HG03196 (cell line): ENCODE results near the gene NDE1.
"Not testable (repeated sequence)": the region's sequence is repeated elsewhere in the genome, so short reads cannot be mapped to it uniquely, and the experiment has no call there.

Experiments
- ATAC-seq: cut with Tn5 transposase; IDR thresholded peaks from one replicate; pipeline ENCODE4 v1.9.1; 2021; ENCODE audit not compliant: unreplicated experiment

The NDE1 gene, protein sequence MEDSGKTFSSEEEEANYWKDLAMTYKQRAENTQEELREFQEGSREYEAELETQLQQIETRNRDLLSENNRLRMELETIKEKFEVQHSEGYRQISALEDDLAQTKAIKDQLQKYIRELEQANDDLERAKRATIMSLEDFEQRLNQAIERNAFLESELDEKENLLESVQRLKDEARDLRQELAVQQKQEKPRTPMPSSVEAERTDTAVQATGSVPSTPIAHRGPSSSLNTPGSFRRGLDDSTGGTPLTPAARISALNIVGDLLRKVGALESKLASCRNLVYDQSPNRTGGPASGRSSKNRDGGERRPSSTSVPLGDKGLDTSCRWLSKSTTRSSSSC

DNA sequence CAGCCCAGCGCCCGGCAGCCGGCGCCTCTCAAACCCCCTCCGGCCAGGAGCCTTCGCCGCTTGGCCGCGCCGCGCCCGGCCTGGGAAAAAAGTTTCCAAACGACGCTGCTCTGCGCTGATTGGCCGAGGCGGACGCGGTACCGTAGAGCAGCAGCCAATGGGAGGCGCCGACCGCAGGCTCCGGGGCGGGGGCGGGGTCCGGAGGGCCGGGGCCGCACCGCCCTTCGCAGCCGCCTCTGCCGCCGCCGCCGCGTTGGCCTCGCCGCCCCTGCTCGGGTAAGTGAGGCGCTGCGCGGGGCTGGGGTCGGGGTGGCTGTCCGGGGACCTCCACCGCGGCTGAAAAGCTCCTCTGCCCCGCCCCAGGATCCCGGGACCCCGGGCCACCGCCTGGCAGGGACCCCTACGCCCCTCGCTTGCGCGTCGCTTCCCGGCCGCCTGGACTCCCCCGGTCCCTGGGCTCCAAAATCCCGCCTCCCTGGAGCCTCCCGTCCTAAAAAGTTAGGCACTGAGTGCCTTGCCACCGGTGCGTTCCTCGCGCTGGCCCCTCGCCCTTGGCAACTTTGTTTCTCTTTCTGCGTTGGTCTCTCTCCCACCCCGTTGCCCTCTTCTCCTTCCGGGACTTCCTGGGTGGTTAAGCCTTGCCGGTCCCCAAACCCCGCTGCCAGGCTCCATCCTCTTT lies at the start of gene NDE1:
NDE1 (plus strand) TSS at position 227 of the 679 bp plus-strand sequence. CDS start 14,534 bp downstream, outside the sequence.
- peak; percentile 74 for ATAC-seq

DNA sequence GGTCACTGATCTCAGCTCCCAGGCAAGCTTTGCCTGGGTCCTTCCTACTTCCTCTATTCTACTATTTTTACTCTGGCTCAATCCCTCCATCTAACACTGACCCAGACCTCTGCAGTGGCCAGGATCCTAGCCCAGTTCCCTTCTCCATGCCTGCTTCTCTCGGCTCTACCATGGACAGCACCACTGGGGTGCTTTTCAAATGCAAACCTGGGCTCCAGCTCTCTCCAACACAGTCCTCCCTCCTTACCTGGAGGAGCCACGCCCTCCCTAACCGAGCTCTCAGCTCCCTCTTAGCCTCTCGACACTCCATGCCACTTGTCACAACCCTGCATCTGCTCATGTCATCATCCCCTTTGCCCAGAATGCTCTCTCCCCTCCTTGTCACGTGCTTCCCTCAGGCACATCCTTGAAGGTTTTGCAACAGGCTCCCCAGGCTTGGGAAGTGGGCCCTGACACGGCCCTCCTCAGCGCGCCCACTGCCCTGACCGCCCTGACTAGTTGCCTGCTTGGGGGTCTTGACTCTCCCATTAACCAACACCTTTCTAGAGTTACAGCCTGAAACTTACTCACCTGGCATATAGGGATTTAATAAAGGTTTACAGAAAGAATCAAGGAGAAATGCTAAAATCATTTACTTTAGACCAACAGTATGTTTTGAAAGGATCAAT lies 48.7 kb upstream of the NDE1 start:
- ATAC-seq = no peak

DNA sequence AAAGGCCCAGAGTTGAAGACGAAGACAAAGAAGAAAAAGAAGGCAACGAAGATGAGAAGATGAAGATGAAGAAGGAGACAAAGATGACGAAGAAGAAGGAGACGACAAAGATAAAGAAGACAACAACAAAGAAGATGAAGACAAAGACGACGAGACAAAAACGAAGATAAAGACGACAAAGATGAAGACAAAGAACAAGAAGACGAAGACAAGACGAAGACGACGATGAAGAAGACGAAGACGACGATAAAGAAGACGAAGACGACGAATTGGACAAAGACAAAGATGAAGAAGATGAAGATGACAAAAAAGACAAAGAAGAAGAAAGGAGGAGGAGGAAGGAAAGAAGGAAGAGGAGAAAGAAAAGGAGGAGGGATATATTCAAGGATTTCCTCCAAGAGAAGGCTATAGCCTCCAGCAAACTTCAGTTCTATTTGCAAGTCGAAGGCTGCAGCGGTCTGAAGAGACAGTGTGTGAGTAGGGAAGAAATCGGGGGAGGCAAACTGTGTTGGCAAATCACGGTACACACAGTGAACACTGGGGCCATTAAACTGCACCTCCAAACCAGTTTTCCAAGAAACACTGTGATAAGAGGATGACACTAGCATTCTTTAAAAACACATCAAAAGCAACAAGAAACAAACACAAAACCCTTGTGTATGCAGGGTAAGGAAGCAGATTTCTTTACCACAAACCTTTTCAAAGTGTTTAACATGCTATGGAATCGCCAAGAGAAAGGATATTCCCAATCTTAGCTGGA lies 47.6 kb upstream of the NDE1 start:
- no peak for ATAC-seq

DNA sequence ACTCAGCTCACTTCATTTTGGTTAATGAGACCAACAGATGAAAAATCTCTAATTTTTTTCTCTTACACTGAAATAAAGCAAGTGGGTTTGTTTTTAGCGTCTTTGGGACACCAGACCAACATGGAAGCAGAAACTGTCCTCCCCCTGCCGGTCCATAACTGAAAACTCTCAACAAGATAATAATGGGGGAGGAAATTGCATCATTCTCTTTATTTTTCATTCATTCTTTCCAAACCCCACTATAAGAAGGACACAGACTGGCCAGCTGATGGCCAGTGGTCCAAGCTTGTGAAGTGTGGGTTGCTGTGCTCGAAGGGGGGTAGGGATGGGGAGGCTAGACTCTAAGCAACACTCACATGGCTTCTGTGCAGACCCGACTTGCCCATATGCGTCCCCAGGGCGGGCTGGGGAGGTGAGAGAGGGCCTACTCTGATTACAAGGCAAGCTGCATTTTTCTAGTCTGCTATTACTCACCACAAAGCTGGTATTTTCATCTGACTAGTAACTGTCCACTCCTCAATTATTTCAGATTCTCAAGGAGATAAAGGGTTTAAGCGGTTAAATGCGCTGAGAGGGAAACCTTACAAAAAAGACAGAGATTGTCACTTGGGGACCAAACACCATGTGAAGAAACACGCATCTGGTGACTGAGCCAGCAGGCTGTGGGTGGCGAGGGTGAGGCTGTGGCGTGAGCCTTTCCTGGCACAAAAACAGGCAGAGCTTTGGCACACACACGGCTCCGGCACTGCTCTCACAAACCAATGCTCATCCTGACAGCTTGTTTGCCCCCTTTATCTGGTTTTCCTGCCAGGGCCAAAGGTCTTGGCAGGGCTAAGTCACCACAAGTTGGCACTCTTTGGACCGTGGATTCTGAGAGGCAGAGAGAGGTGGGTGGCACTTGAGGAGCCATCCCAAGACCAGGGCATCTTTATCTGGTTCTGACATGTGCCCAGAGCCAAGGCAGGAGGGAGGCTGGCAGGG lies 45.3 kb upstream of the NDE1 start:
- ATAC-seq = no peak

DNA sequence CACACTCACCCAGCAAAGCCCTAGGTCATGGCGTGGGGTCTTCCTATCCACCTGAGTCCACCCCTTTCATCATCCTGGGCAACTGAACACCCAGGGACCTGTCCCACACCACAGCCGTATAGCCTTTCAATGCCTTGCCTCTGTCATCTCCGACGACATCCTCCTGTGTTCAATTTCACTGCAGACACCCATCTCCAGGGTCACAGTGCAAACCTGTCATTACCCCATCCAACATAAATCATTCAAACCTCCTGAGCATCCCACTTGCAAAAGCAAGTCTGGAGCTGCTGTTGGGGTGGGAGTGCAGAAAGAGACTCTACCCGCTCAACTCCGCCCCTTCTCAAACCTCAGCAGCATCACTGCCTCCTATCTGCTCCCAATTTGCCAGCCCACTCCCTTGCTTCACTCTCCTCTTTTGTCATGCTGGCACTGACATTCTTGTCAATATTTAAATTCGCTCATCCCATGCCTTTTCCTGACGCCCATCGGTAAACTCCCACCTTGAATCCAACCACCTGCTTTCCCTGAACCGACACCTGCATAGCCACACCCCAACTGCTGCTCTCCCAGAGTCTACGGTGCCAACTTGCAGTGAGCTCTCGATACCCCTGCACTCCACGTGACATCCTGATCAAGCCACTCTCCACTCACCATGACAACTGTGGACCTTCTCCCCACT lies 44.1 kb upstream of the NDE1 start:
- no peak for ATAC-seq

DNA sequence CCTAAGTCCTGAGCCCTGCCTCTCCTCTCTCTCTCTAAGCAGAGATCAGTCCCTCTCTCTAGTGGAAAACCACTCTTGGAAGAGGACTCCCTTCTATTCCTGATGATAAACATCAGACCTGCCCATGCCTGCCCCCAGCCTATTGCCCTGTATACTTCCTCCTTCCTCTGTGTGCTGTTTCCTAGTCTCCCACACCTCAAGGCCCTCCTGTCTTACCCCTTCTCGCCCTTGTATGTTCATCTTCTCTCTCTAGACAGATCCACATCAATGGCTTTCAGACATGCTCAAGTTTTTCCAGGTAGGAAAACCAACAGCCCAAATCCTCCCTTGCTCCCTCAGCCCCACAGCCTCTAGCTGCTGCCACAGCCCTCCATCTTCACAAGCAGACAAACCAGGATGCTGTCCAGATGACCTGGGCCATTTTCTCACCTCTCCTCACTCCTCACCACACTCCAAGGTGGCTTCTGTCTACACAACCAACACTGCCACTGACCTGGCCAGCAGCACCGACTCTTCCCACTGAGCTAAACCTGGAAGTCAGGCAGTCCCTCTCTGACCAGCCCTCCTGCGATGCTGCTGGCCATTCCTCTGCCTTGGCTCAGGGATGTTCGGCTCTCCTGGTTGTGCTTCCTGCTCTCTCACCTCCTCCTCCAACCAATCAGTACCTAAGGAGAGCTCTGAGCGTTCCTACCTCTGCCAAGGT lies 43.4 kb upstream of the NDE1 start:
- no peak for ATAC-seq

DNA sequence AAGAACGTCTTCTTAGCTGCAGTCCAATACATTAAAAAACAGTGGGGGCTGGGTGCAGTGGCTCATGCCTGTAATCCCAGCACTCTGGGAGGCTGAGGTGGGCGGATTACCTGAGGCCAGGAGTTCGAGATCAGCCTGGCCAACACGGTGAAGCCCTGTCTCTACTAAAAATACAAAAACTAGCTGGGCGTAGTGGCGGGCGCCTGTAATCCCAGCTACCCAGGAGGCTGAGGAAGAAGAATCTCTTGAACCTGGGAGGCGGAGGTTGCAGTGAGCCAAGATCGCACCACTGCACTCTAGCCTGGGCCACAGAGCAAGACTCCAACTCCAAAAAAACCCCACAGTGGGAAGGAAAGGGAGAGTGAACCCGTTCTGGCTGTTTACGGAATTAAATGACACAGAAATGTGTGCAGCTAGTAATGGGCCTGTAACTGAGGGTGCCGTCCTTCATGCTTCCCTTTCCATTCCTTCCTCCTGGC lies 42.8 kb upstream of the NDE1 start:
- not testable (repeated sequence) for ATAC-seq

DNA sequence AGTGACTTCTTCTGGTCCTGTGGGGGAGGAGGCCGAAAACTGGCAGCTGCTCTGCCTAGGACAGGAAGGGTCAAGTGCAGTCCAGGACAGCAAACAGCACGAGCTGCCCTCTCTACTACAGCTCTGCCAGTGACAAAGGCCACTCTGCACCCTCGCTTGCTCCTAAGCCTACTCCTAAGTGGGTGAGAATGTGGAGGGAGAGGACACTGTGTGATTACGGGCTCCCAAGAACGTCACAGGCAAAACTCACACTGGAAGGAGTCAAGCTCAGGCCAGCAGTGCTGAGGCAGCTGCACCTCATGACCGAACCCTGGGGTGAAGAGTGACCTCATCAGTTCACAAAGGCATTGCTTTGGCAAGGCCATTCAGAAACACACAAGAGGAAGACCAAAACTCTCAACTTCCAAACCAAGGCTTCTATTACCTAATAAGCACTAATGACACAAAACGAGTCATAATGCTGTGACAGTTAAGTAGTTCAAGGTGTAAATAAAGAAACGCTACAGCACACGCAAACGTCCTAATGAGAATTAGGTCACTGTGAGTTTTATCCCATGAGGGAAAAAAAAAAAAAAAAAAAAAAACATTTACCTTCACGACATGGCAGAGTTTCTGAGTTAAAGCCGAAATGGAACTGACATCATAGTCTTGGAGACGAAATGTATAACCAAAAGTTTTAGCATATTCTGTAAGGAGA lies 42.2 kb upstream of the NDE1 start:
- ATAC-seq = no peak

DNA sequence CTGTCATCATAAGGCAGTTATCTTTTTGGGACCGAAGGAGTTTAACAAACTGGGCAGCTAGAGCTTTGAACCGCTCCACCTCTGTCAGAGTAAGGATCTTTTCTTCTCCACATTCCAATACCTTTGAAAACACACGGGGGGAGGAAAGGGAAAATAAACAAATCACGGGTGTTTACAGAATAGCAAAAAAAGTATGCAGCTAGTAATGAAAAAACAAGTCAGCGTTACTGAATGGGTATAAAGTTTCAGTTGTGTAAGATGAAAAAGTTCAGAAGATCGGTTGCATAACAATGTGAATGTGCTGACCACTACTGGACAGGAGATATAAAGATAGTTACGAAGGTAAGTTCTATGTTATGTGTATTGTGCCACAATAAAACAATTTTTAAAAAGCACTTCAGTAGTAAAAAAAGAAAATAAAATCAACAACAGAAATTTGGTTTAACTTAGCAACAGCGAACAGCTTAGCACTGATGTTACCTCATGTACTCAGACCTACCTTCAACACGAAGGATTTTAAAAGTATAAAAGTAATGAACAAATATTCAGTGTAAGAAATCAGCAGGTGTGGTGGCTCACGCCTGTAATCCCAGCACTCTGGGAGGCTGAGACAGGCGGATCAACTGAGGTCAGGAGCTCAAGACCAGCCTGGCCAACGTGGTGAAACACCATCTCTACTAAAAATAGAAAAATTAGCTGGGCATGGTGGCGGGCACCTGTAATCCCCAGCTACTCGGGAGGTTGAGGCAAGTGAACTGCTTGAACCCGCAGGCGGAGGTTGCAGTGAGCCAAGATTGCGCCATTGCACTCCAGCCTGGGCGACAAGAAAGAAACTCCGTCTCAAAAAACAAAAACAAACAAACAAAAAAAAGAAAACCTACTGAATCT lies 41.4 kb upstream of the NDE1 start:
- ATAC-seq = no peak

DNA sequence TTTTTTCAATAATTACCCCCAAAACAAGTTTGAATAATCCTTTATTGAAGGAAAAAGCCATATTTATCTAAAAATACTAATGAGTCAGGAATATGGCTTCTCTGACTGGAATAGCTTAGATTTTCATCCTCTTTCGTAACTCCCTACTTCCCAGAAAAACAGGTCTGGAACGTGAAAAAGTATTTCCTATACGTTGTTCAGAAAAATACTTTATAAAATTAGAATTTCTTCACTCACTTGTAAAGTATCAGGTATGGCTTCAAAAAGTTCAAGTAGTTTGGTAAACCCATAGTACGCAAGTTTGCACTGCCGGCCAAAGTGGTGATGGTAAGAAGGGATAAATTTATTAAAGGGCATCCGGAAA lies 40.8 kb upstream of the NDE1 start:
- no peak for ATAC-seq

DNA sequence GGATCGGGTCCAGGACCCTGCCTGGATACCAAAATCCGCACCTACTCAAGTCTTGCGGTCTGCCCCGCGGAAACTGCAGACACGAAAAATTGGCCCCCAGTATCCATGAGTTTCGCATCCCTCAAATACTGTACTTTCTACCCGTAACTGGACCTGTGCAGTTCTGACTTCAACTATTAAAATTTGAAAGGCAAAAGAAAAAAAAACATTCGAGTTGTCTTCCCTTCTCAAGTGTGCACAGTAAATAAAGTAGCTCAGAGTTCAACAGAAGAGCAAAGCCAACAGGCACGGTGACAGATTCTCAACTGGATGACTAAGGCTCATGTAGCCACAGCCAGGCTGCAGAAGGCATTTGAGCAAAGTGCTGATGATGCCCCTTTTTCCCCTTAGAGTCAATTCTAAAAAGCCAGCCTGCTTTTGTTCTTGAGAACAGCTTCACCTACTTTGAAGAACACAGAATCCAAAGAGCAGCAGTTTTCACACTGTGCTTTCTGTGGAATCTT lies 39.6 kb upstream of the NDE1 start:
- ATAC-seq = no peak

DNA sequence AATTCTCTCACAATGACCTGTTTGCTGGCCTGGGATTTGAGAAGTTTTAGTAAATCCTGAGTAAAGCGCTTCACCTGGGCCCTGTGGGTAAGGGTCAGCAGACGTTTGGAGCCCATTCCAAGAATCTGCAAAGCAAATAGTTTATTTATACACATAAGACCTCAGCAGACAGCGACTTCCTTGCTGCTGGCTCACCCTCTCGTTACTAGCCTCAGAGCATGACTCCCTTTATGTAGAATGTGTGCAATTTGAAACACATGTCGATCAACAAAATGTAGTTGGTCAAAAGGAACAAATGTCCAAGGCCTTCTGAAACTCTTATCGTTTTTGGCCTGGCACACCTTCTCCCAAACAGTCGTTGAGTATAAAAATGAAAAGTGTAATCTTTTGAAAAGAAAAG lies 38.4 kb upstream of the NDE1 start:
- no peak for ATAC-seq

DNA sequence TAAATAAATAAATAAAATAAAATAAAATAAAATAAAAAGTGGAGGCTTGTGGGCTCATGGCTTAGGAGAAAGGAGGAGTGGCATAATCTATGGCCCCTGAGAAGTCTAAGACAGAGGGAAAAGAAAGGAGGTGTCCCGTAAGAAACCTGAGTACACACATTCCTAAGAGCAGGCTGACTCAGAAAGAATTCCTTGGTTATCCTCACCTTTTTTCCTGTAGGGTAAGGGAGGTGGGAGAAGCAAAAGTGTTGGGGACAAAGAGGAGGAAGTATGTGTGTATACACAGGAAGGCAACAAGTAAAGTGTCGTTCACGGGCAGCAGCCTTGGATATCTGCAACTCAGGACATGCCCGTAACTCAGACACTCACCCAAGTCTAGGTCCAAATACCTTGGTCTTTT lies 36.4 kb upstream of the NDE1 start:
- ATAC-seq = no peak

DNA sequence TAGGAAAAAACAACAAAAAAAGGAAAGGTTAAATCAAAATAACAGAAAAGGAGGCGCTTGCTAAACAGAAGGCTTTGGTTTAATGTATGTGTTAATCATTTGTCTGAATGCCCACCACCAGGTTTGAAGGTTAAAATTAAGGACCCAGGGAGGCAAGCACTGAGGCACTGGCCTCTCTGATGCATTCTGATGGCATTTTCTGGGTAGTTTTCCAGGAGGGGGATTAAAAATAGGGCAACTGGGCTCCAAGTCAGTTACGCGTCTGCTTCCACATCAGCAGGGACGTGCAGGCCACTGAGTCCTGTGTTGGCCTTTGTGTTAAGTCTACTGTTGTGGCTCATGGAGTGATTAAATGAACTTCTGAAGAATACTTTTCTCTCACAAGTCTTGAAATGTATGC lies 34.0 kb upstream of the NDE1 start:
- no peak for ATAC-seq

DNA sequence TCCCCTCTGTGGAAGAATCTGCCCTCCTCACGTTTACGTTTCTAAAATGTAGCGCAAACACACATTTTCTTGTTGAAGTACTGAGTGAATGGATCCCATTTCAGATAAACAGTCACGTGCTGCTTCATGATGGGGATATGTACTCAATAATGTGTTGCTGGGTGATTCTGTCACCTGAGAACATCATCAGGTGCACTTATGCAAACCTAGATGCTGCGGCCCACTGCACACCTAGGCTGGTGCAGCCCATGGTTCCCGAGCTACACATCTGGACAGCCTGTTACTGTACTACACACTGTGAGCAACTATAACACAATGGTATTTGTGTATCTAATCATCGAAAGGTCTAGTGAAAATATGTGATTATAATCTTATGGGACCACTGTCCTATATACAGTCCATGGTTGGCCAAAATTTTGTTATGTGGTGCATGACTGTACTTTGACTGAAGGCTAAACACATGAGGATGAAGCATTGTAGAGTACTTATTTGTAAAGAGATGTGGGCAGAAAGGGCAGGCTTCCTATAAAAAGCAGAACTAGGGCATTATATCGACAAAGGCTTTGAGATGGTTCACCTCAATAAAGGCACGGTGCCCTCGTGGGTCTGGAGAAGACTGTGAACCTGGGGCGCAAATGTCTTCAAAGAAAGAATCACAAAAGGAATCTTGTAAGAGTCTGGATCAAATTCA lies 33.4 kb upstream of the NDE1 start:
- ATAC-seq = no peak

DNA sequence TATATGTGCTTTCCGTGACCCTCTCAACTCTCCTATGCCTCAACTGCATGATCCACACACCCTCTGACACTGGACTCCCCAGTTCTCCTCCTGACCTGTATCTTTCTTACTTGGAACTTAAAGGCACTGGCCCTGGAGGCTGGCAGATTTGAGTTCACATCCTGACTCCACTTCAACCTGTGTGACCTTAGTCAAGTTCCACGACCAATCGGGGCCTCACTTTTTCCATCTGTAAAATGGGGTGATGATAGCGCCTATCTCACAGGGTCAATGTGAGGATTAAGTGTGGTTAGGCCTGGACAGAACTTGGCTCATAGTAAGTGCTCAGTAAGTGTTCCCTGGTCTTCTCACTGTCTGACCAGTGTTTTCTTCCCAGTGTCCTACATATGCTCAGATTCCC lies 32.1 kb upstream of the NDE1 start:
- no peak for ATAC-seq

DNA sequence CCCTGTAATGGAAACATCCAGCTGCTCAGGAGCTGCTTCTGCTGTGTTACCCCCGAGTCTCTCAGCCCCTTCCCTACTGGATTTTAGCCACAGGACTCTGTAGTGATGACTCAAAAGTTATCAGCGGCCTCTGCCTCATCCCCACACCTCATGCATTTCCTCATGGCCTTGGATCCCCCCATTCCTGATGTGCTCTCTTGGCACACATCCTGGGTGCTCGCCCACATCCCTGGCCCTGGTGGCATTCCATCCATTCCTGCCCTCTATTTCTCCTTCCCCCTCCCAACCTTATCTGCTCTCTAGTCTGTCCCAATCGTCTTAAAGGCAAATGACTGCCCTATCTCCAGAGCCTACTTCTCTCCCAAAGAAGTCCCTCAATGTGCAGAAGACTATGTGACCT lies 31.7 kb upstream of the NDE1 start:
- no peak for ATAC-seq
